ENCODE data around the gene CXXC5.

The CXXC5 gene

GRCh38 chr5:139692679-139693308 lies 44.6 kb downstream of the CXXC5 start:
- DNase-seq (ENCODE audit: low read depth, low spot score), result no peak

- no peak for DNase-seq (ENCODE audit: low read depth, low spot score)
Observed at GRCh38 chr5:139693676-139694364, 45.7 kb downstream of the CXXC5 start.

DNA sequence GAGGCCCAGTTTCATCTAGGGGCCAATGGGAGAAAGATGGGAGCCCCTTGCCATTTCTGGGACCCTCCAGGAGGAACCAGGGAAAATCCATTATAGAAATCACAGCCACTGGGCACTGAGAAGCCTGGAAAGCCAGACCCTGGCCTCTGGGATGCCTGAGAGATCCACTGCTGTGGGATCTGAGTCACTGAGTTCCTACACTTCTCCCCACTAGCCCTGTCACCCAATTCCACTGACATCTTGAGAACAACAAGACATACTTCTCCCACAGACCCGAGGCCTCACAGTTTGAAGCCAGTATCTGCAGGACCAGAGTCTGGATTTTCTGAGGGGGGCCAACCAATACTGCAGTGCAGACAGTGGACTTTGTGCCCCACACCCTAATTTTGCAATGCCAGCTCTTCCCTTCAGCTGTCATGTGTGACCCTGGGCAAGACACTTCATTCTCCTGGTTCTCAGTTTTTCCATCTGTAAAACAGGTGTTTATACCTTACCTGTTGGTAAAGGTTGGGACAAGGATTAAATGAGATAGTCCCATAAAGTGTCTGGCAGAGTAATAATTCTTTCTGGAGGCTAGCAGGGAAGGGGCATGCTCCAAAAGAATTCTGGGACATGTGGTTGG lies 46.5 kb downstream of the CXXC5 start:
- DNase-seq (ENCODE audit: low read depth, low spot score), result no peak

GRCh38 chr5:139695178-139695573 lies 47.0 kb downstream of the CXXC5 start:
- no peak for DNase-seq (ENCODE audit: low read depth, low spot score)

GRCh38 chr5:139696167-139696893 lies 48.2 kb downstream of the CXXC5 start:
- peak; percentile 93 for DNase-seq (ENCODE audit: low read depth, low spot score)

DNA sequence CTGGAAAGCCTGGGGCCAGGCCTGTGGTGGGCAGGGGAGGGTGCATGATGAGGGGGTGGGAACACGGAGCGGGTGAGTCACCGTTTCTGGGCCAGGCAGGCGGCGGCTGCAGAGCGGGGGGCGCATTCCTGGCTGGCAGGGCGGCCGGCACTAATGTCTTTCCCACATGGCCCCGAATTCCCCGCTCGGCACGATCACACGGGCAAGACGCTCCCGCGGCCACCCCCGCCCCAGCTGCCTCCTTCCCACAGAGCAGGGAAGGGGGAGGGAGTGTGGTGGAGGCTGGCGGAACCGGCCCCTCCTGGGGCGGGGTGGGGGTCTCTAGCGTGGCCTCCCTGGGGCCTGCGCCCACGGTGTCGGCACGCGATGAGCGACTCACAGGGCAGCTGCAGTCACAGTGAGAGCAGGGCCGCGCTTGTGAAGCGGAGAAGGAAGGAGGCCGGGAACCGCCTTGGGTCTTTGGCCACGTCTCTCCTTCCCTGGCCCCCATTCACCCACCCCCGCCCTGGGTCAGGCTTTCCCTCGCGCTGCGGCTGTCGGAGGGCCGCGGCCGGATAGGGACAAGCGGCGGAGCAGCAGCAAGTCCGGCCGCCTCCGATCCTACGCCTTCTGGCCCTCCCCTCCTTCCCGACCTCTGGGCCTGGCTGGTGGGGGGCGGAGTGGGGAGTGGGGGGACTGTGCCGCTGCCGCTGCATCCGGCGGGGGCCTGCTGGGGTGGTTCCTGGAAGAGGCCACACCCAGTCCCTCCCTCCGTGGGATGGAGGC lies 48.9 kb downstream of the CXXC5 start:
- DNase-seq (ENCODE audit: low read depth, low spot score), result no peak

GRCh38 chr5:139698490-139699146 lies 50.5 kb downstream of the CXXC5 start:
- peak; percentile 99 for DNase-seq (ENCODE audit: low read depth, low spot score)

GRCh38 chr5:139699351-139699750 lies 51.2 kb downstream of the CXXC5 start:
- DNase-seq (ENCODE audit: low read depth, low spot score), result no peak

DNA sequence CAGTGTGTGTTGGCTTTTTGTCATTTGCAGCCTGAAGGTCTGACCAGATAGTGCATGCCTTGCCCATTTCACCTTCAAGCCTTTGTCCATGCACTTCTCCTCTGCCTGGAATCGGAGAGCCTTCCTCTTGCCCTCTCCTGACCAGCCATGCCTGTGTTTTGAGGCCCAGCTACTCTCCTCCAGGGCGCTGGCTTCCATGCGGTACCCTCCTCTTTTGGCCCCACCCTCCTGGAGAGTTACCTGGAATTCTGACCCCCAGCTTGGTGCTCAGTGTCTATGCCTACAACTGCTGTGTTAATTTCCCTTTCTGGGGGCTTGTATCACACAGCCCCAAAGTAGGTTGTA lies 52.5 kb downstream of the CXXC5 start:
- DNase-seq (ENCODE audit: low read depth, low spot score), result no peak

DNA sequence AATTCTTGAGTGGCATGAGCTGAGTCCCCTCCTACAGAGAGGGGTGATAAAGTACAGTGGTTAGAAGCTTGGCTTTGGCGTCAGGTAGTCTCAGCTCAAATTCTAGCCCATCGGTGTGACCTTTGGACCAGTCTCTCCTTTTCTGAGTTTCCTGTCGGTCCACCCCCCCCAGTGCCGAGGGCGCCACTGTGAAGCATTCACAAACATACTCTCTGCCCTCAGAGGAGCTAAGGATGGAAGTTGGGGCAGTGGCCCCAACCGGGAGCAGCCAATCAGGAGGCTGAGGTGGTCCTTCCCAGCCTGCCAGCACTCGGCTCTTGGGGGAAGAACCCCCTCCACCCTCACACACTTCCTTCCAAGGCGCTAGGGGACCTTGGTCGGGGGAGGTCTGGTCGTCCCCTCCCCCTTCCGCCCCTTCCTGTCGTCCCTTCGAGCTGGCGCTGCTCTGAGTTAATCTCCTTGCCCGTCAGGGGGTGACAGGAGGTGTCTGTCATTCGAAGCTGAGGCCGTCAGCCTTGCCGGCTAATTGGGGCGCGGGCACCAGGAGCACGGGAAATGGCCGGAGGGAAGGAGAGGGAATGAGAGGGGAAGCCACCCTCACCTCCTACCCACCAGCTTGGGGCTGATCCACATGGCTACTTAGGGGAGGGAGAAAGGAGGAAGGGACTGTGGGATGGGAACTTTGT lies 53.0 kb downstream of the CXXC5 start:
- DNase-seq (ENCODE audit: low read depth, low spot score), result peak; percentile 91

DNA sequence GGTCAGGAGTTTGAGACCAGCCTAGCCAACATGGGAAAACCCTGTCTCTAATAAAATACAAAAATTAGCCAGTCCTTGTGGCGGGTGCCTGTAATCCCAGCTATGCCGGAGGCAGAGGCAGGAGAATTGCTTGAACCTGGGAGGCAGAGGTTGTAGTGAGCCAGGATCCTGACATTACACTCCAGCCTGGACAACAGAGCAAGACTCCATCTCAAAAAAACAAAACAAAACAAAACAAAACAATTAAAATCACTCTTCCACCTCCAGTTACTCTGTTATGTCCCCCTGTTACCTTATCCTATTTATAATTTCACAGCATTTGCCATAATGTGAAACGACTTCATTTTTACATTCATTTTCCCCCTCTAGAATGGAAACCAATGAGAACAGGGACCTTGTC lies 54.4 kb downstream of the CXXC5 start:
- no peak for DNase-seq (ENCODE audit: low read depth, low spot score)

DNA sequence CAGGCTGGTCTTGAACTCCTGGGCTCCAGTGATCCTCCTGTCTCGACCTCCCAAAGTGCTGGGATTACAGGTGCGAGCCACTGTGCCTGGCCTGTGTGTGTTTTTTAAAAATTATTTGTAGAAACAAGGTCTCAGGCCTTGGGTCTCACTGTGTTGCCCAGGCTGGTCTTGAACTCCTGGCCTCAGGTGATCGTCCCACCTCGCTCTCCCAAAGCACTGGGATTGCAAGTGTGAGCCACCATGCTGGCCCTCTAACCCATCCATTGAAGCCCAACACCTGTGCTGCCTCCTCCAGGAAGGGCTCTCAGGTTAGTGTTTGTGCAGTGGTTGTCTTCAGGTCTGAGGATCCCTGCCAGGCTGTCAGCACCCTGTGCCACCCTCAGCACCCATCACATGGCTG lies 56.6 kb downstream of the CXXC5 start:
- no peak for DNase-seq (ENCODE audit: low read depth, low spot score)

DNA sequence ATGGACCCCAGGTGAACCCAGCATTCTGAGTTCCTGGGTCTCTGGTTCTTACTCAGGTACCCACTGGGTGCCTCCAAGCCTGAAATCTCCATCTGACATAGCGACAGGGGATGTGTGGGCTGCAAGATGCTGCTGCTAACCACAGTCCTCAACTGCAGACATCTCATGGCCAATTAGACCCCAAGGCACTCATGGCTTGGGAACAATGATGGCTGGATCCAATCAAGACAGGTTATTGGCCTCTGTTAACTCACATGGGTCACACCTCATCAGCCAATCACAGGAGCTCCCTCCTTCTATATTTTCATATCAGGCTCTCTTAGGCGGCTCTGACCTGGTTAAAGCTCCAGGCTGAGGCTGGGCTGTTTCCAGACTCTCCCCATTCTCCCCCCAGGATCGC lies 57.0 kb downstream of the CXXC5 start:
- DNase-seq (ENCODE audit: low read depth, low spot score), result no peak

DNA sequence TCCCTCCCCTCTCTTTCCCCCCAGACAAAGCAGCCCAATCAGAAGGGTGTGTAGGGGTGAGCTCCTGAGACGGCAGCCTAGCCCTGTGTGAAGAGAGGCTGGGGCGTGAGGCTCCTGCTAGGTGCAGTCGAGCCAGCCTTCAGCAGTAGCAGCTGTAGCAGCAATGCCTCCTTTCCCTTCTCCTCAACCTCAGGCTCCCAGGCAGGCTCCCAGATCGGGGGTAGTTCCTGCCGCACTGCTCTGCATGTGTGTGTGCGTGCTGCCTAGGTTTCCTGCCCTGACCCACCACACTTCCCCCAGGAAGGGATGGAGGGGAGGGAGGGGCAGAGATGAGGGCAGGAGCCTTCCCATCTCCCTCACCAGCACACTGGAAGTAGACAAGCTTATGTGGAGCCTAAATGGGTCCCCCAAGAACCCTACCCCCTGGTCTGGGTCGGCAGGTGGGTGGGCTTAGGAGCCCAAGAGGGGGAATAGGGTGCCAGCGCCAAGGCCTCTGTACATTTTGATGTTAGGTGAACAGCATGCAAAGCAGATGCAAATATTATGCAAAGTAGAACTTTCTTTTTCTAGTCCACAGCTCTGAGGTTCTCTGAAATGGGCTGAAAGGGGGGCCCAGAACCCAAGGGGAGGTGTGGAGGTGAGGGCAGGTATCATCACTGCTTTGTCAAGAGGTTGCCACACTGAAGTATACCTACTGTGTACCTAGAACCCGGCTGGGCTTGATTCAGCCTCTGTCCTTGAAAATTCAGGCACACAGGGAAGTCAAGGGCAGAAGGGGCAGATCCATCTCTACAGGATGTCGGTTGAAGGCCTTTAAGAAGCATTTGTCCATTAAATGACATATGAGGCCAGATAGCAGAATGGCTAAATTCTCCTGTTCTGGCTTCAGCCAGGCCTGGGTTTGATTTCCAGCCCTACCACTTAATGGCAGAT lies 57.8 kb downstream of the CXXC5 start:
- peak; percentile 30 for DNase-seq (ENCODE audit: low read depth, low spot score)

- DNase-seq (ENCODE audit: low read depth, low spot score), result peak; percentile 89
Observed at GRCh38 chr5:139707445-139708003, 59.4 kb downstream of the CXXC5 start.

DNA sequence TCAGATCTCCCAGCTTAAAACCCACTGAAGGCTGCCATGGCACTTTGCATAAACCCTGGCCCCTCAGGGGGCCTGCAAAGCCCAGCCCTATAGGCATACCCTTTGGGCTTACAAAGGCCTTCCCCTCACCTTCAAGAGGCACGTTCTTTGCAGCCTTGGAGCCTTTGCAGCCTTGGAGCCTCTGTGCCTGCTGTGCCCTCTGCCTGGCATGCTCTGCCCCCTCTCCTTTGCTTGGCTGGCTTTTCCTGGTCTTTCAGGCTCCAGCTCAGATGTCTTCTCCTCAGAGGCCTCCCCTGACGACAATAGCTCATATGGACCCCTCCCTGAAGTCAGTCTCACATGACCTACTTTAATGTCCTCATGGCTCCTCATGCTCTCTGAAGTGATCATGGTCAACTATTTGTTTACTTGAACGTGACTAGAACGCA lies 60.3 kb downstream of the CXXC5 start:
- DNase-seq (ENCODE audit: low read depth, low spot score), result peak; percentile 24

GRCh38 chr5:139708877-139709581 lies 60.9 kb downstream of the CXXC5 start:
- peak; percentile 88 for DNase-seq (ENCODE audit: low read depth, low spot score)

DNA sequence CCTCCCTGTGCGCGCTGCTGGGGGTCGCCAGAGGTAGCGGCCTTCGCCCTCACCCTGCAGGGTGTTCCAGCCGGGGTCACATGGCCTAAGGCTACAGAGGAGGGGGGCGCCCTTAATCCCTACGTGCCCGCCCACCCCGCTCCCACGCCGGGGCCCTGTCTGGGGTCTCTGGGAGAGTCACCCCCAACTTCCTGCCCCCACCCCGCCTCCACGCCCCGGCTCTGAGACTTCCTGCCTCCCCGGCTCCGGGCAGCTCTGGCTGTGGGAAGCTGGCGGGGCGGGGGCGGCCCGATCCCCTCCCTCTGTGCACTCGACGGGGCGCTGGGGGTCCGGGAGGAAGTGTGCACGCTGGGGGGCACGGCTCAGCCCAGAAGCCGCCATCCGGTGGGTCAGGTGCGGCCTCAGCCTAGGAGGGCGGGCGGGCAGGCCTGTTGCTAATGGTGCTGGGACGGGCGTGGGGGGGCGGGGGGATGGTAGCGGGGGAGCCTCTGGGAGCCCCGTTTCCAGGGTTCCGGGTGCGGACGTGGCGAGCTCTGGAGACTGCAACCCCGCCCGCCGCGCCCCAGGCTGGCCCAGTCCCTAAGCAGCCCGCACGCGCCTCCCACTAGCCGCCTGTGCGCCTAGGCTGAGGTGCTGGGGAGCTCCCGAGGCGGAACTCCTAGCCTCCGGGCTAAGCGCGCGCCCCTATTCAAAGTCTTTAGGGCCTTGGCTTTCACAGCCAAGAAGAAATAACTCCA lies 61.6 kb downstream of the CXXC5 start:
- DNase-seq (ENCODE audit: low read depth, low spot score), result no peak

Measured in ELF-1 (cell line).